Cardiac fibroblast (primary cell): ENCODE measurements around the gene DPYSL4.

Experiments
- DNase-seq, 2 donors: peaks; one replicate each; pipeline versions ENCODE4 v3.0.0 to v3.0.0-alpha.2; 2010; ENCODE audit warnings: low read depth in 2 of 2
- H3K4me3 ChIP-seq, 2 donors: replicated peaks in 1 of 2; 1 replicate in 1 of 2; 2 replicates in 1 of 2; pipeline ENCODE4 v1.5.1; 2011; ENCODE audit warnings: low read depth in 2 of 2, low read length in 2 of 2, mild to moderate bottlenecking in 2 of 2, moderate library complexity in 1 of 2
- CTCF ChIP-seq: IDR thresholded peaks from one replicate; pipeline ENCODE4 v1.5.1; 2011; ENCODE audit warnings: low read depth, mild to moderate bottlenecking, low read length, inconsistent platforms

Gene DPYSL4

GRCh38 chr10:132162021-132162531 is 24.7 kb upstream of the DPYSL4 start:
- no peak for DNase-seq
- H3K4me3 ChIP-seq, result no peak overlapping the region
- no peak for TF ChIP-seq CTCF

- TF ChIP-seq CTCF, result no peak
- H3K4me3 ChIP-seq, result no peak overlapping the region
- no peak for DNase-seq
These were observed 24.0 kb upstream of the DPYSL4 start for GRCh38 chr10:132162590-132163277.

GRCh38 chr10:132163278-132163765 is 23.4 kb upstream of the DPYSL4 start:
- no peak for TF ChIP-seq CTCF
- no peak overlapping the region for H3K4me3 ChIP-seq
- DNase-seq, result peak in 1 of 2 donors; percentile 19

- DNase-seq, result no peak
- H3K4me3 ChIP-seq, result no peak overlapping the region
- TF ChIP-seq CTCF, result no peak
These were observed 22.8 kb upstream of the DPYSL4 start for GRCh38 chr10:132163826-132164515.

- no peak for DNase-seq
- TF ChIP-seq CTCF, result no peak
These were observed 21.9 kb upstream of the DPYSL4 start for GRCh38 chr10:132164761-132165278.

GRCh38 chr10:132165416-132165980 is 21.2 kb upstream of the DPYSL4 start:
- no peak for DNase-seq
- no peak overlapping the region for H3K4me3 ChIP-seq
- TF ChIP-seq CTCF, result no peak

More at GRCh38 chr10:132164761-132165278, 21.9 kb upstream of the DPYSL4 start:
- no peak overlapping the region for H3K4me3 ChIP-seq
